Suprapubic skin (tissue), 4 donors: ENCODE data around the gene TMEM179.

ENCODE experiments used
- CTCF ChIP-seq, 2 donors: fragments of 200-600 bp in 1 of 2; fragments of 450-650 bp in 1 of 2; sonication (generic) in 1 of 2; IDR thresholded peaks; one replicate each; pipeline ENCODE4 v1.5.1; 2016 to 2019; ENCODE audit warnings: antibody characterized with exemption in 2 of 2, mild to moderate bottlenecking in 1 of 2, moderate library complexity in 1 of 2
- EP300 ChIP-seq: sonication (generic); formaldehyde crosslinking; IDR thresholded peaks from one replicate; pipeline ENCODE4 v1.6.1; 2017; ENCODE audit warnings: antibody characterized with exemption
- POLR2A ChIP-seq, 2 donors: fragments of 450-650 bp; IDR thresholded peaks; one replicate each; pipeline ENCODE4 v1.6.1; 2017; ENCODE audit warnings: antibody characterized with exemption in 2 of 2, mild to moderate bottlenecking in 2 of 2, moderate library complexity in 2 of 2
- POLR2AphosphoS5 ChIP-seq, 3 donors: sonication (generic); formaldehyde crosslinking; IDR thresholded peaks; one replicate each; pipeline ENCODE4 v1.6.1; 2017; ENCODE audit warnings: antibody characterized with exemption in 3 of 3

- TF ChIP-seq CTCF (IDR thresholded peaks at IDR 0.05) (no peak), EP300 (no peak), POLR2A (IDR thresholded peaks at IDR 0.05) (no peak), POLR2AphosphoS5 (IDR thresholded peaks at IDR 0.05) (no peak)
These were observed 52.5 kb downstream of the TMEM179 start for GRCh38 chr14:104551851-104552737.
